ENCODE results near the gene MAB21L4.

GRCh38 chr2:240876035-240876474, 19.9 kb downstream of the MAB21L4 start:
- TF ChIP-seq EZH2phosphoT487 (IDR thresholded peaks at IDR 0.05; ENCODE audit: borderline replicate concordance) (no peak), ZNF274 (IDR thresholded peaks at IDR 0.05; ENCODE audit: low read depth, low read length) (no peak), CEBPB (IDR thresholded peaks at IDR 0.05; ENCODE audit: low read depth) (no peak), EZH2 (IDR thresholded peaks at IDR 0.05) (no peak), REST (IDR thresholded peaks at IDR 0.05; ENCODE audit: low read depth) (no peak), POLR2A (IDR thresholded peaks at IDR 0.05; ENCODE audit: borderline replicate concordance, extremely low read depth, insufficient read depth, insufficient read length) (no peak), CBX3 (IDR thresholded peaks at IDR 0.05; ENCODE audit: low read depth) (no peak), SIN3A (IDR thresholded peaks at IDR 0.05; ENCODE audit: low read depth) (no peak), JUND (IDR thresholded peaks at IDR 0.05) (no peak)
- TF ChIP-seq, protein P1, sequence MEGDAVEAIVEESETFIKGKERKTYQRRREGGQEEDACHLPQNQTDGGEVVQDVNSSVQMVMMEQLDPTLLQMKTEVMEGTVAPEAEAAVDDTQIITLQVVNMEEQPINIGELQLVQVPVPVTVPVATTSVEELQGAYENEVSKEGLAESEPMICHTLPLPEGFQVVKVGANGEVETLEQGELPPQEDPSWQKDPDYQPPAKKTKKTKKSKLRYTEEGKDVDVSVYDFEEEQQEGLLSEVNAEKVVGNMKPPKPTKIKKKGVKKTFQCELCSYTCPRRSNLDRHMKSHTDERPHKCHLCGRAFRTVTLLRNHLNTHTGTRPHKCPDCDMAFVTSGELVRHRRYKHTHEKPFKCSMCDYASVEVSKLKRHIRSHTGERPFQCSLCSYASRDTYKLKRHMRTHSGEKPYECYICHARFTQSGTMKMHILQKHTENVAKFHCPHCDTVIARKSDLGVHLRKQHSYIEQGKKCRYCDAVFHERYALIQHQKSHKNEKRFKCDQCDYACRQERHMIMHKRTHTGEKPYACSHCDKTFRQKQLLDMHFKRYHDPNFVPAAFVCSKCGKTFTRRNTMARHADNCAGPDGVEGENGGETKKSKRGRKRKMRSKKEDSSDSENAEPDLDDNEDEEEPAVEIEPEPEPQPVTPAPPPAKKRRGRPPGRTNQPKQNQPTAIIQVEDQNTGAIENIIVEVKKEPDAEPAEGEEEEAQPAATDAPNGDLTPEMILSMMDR (IDR thresholded peaks at IDR 0.05 in 2 of 3, conservative IDR thresholded peaks at IDR 0.05 in 1 of 3; ENCODE audit: borderline replicate concordance in 1 of 3, insufficient read depth in 1 of 3, low read depth in 2 of 3, low read length in 2 of 3) = no peak
